K562 (cell line): ENCODE measurements around the gene TMEM143. TPM values are rescaled to one million over a fixed set of nuclear protein-coding genes. Genes with fewer than 3 reads are reported as not detected.
A peak's percentile ranks its signal among the peaks of the same experiment; 100 is the strongest.

Source experiments
- ASH1L ChIP-seq: fragments of 450-650 bp; IDR thresholded peaks from 2 replicates; pipeline ENCODE4 v1.6.1; 2018; ENCODE audit warnings: borderline replicate concordance, mild to moderate bottlenecking, low read depth; ENCODE audit not compliant: partially characterized antibody
- ELF2 ChIP-seq: fragments of 250-450 bp; sonication (Bioruptor Pico); IDR thresholded peaks from 2 replicates; pipeline ENCODE4 v1.5.0; 2021; ENCODE audit warnings: mild to moderate bottlenecking
- MAFF ChIP-seq: IDR thresholded peaks from 2 replicates; pipeline ENCODE4 v1.6.1; 2012; ENCODE audit warnings: low read length, improper control_type of control experiment
- MCM3 ChIP-seq: fragments of 450-650 bp; IDR thresholded peaks from 2 replicates; pipeline ENCODE4 v1.6.1; 2016
- SMARCB1 ChIP-seq: IDR thresholded peaks from 2 replicates; pipeline ENCODE4 v1.6.1; 2011; ENCODE audit warnings: improper control_type of control experiment, low read depth; ENCODE audit not compliant: insufficient read length
- ZNF583 ChIP-seq: fragments of 250-450 bp; sonication (Bioruptor Pico); IDR thresholded peaks from 2 replicates; pipeline ENCODE4 v1.4.0; 2020
- polyA plus RNA-seq, 8 experiments: library from polyadenylated mRNA; depleted of rRNA in 4 of 8; stranded (reverse) in 5 of 8; unstranded in 3 of 8; fragments of >200 nt; fragmentation: Nextera tagmentation in 2 of 8; fragmentation: Illumina TruSeq in 1 of 8; extraction: Ambion mirVana in 2 of 8; extraction: Trizol in 1 of 8; gene quantifications; 2 replicates each; pipeline versions ENCODE4 v1.2.1 to v1.2.3, GENCODE V29; 2011 to 2014; ENCODE audit warnings: inconsistent platforms in 1 of 8, missing spikeins in 1 of 8
- total RNA-seq, 7 experiments: library from RNA; depleted of rRNA in 6 of 7; stranded (reverse); fragments of >200 nt in 6 of 7; fragmentation: Illumina TruSeq in 2 of 7; extraction: Trizol in 2 of 7; gene quantifications; 2 replicates each; pipeline versions ENCODE4 v1.2.1 to v1.2.3, GENCODE V29; 2011 to 2021; ENCODE audit warnings: low replicate concordance in 1 of 7
- TF ChIP-seq, protein P1 (sequence below): IDR thresholded peaks from 2 replicates; pipeline ENCODE4 v1.6.1; 2011; ENCODE audit warnings: borderline replicate concordance, low read depth, mild to moderate bottlenecking, moderate library complexity, low read length; ENCODE audit not compliant: insufficient read depth, poor library complexity, severe bottlenecking
- TF ChIP-seq, protein P2 (sequence below): fragments of 200-800 bp; sonication (Bioruptor generic); IDR thresholded peaks from 2 replicates; pipeline ENCODE4 v1.6.1; 2017; ENCODE audit warnings: missing genetic modification characterization, missing compliant biosample characterization
- TF ChIP-seq, protein P3 (sequence below): fragments of 450-650 bp; IDR thresholded peaks from 2 replicates; pipeline ENCODE4 v1.6.1; 2016
- TF ChIP-seq, protein P4 (sequence below): fragments of 450-650 bp; IDR thresholded peaks from 2 replicates; pipeline ENCODE4 v1.6.1; 2016; ENCODE audit warnings: mild to moderate bottlenecking, moderate library complexity

TMEM143 gene
- total and polyA plus RNA-seq, 9 of the 15 experiments (the other 6 are each of a cell fraction or from before 2014, with no cell fraction given): 0.66 to 8.8 (median 4.3) TPM

DNA sequence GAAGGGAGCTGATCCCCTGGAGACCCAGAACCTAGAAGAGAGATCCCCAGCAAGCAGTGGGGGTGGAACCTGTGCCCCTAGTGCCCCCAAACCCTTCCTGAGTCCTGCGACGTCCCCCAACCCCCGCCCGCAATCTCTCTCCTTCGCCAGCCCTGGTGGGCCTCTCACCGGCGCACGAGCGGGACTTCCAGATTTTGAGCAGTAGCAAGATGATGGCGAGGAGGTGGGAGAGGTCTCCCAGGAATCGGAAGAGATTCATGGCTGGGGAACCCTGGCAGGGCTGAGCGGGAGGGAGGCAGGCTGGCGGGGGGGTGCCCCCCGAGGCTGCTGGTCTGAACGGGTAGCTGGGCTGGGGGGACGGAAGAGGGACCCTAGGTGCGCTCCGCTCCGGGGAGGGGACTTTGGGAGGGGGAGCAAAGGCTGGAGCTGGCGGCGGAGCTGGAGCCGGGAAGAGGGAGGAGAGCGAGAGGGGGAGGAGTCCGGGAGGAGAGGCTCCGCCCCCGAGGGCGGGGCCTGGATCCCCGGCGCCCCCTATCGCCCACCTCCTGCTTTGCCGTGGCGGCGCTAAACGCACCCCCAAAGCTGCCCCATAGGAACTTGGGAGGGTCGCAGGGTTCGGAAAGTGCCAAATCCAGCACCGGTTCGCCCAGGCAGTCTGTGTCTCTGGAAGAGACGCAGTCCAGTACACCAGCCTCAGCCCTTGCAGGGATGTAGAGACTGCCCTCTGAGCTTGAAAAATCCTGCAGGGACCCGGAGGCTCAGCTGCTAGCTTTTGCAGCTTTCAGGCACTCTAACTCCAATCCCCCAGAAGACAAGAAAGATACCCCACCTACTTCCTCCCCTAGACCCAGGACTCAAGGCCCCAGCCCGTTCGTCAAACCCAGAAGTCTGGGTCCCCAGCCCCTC lies 27.6 kb upstream of the TMEM143 start, which contains the start of gene KDELR1 (continued):
- TF ChIP-seq, protein P1, sequence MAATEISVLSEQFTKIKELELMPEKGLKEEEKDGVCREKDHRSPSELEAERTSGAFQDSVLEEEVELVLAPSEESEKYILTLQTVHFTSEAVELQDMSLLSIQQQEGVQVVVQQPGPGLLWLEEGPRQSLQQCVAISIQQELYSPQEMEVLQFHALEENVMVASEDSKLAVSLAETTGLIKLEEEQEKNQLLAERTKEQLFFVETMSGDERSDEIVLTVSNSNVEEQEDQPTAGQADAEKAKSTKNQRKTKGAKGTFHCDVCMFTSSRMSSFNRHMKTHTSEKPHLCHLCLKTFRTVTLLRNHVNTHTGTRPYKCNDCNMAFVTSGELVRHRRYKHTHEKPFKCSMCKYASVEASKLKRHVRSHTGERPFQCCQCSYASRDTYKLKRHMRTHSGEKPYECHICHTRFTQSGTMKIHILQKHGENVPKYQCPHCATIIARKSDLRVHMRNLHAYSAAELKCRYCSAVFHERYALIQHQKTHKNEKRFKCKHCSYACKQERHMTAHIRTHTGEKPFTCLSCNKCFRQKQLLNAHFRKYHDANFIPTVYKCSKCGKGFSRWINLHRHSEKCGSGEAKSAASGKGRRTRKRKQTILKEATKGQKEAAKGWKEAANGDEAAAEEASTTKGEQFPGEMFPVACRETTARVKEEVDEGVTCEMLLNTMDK: peak; percentile 80
- TF ChIP-seq ASH1L (no peak), ZNF583 (CRISPR knock-in tag) (no peak), ELF2 (no peak), MAFF (no peak), SMARCB1 (no peak), MCM3 (no peak)
- TF ChIP-seq, protein P2, sequence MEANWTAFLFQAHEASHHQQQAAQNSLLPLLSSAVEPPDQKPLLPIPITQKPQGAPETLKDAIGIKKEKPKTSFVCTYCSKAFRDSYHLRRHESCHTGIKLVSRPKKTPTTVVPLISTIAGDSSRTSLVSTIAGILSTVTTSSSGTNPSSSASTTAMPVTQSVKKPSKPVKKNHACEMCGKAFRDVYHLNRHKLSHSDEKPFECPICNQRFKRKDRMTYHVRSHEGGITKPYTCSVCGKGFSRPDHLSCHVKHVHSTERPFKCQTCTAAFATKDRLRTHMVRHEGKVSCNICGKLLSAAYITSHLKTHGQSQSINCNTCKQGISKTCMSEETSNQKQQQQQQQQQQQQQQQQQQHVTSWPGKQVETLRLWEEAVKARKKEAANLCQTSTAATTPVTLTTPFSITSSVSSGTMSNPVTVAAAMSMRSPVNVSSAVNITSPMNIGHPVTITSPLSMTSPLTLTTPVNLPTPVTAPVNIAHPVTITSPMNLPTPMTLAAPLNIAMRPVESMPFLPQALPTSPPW (CRISPR knock-in tag): peak; percentile 68
- TF ChIP-seq, protein P3, sequence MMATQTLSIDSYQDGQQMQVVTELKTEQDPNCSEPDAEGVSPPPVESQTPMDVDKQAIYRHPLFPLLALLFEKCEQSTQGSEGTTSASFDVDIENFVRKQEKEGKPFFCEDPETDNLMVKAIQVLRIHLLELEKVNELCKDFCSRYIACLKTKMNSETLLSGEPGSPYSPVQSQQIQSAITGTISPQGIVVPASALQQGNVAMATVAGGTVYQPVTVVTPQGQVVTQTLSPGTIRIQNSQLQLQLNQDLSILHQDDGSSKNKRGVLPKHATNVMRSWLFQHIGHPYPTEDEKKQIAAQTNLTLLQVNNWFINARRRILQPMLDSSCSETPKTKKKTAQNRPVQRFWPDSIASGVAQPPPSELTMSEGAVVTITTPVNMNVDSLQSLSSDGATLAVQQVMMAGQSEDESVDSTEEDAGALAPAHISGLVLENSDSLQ: no peak
- TF ChIP-seq, protein P4, sequence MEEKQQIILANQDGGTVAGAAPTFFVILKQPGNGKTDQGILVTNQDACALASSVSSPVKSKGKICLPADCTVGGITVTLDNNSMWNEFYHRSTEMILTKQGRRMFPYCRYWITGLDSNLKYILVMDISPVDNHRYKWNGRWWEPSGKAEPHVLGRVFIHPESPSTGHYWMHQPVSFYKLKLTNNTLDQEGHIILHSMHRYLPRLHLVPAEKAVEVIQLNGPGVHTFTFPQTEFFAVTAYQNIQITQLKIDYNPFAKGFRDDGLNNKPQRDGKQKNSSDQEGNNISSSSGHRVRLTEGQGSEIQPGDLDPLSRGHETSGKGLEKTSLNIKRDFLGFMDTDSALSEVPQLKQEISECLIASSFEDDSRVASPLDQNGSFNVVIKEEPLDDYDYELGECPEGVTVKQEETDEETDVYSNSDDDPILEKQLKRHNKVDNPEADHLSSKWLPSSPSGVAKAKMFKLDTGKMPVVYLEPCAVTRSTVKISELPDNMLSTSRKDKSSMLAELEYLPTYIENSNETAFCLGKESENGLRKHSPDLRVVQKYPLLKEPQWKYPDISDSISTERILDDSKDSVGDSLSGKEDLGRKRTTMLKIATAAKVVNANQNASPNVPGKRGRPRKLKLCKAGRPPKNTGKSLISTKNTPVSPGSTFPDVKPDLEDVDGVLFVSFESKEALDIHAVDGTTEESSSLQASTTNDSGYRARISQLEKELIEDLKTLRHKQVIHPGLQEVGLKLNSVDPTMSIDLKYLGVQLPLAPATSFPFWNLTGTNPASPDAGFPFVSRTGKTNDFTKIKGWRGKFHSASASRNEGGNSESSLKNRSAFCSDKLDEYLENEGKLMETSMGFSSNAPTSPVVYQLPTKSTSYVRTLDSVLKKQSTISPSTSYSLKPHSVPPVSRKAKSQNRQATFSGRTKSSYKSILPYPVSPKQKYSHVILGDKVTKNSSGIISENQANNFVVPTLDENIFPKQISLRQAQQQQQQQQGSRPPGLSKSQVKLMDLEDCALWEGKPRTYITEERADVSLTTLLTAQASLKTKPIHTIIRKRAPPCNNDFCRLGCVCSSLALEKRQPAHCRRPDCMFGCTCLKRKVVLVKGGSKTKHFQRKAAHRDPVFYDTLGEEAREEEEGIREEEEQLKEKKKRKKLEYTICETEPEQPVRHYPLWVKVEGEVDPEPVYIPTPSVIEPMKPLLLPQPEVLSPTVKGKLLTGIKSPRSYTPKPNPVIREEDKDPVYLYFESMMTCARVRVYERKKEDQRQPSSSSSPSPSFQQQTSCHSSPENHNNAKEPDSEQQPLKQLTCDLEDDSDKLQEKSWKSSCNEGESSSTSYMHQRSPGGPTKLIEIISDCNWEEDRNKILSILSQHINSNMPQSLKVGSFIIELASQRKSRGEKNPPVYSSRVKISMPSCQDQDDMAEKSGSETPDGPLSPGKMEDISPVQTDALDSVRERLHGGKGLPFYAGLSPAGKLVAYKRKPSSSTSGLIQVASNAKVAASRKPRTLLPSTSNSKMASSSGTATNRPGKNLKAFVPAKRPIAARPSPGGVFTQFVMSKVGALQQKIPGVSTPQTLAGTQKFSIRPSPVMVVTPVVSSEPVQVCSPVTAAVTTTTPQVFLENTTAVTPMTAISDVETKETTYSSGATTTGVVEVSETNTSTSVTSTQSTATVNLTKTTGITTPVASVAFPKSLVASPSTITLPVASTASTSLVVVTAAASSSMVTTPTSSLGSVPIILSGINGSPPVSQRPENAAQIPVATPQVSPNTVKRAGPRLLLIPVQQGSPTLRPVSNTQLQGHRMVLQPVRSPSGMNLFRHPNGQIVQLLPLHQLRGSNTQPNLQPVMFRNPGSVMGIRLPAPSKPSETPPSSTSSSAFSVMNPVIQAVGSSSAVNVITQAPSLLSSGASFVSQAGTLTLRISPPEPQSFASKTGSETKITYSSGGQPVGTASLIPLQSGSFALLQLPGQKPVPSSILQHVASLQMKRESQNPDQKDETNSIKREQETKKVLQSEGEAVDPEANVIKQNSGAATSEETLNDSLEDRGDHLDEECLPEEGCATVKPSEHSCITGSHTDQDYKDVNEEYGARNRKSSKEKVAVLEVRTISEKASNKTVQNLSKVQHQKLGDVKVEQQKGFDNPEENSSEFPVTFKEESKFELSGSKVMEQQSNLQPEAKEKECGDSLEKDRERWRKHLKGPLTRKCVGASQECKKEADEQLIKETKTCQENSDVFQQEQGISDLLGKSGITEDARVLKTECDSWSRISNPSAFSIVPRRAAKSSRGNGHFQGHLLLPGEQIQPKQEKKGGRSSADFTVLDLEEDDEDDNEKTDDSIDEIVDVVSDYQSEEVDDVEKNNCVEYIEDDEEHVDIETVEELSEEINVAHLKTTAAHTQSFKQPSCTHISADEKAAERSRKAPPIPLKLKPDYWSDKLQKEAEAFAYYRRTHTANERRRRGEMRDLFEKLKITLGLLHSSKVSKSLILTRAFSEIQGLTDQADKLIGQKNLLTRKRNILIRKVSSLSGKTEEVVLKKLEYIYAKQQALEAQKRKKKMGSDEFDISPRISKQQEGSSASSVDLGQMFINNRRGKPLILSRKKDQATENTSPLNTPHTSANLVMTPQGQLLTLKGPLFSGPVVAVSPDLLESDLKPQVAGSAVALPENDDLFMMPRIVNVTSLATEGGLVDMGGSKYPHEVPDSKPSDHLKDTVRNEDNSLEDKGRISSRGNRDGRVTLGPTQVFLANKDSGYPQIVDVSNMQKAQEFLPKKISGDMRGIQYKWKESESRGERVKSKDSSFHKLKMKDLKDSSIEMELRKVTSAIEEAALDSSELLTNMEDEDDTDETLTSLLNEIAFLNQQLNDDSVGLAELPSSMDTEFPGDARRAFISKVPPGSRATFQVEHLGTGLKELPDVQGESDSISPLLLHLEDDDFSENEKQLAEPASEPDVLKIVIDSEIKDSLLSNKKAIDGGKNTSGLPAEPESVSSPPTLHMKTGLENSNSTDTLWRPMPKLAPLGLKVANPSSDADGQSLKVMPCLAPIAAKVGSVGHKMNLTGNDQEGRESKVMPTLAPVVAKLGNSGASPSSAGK: no peak
